GM19023 (cell line): ENCODE measurements around the gene DZIP1L.
A peak's percentile ranks its signal among the peaks of the same experiment; 100 is the strongest.

ENCODE experiments used
- ATAC-seq: cut with Tn5 transposase; IDR thresholded peaks from one replicate; pipeline ENCODE4 v1.9.1; 2021; ENCODE audit warnings: mild to moderate bottlenecking, moderate library complexity; ENCODE audit not compliant: unreplicated experiment

The DZIP1L gene

GRCh38 chr3:138038725-138039462 lies 76.5 kb downstream of the DZIP1L start:
- no peak for ATAC-seq

GRCh38 chr3:138036572-138036971 lies 78.8 kb downstream of the DZIP1L start:
- no peak for ATAC-seq

GRCh38 chr3:138034918-138035317 lies 80.5 kb downstream of the DZIP1L start:
- no peak for ATAC-seq

GRCh38 chr3:138033202-138033691 lies 82.2 kb downstream of the DZIP1L start:
- no peak for ATAC-seq

- peak; percentile 38 for ATAC-seq
Observed at GRCh38 chr3:138032567-138032966, 82.8 kb downstream of the DZIP1L start.

- no peak for ATAC-seq
Observed at GRCh38 chr3:138031536-138031935, 83.9 kb downstream of the DZIP1L start.

- ATAC-seq, result no peak
Observed at GRCh38 chr3:138030734-138031280, 84.6 kb downstream of the DZIP1L start.

- no peak for ATAC-seq
Observed at GRCh38 chr3:138027821-138028220, 87.6 kb downstream of the DZIP1L start.

GRCh38 chr3:138025553-138025952 lies 89.9 kb downstream of the DZIP1L start:
- no peak for ATAC-seq

GRCh38 chr3:138023754-138024153 lies 91.7 kb downstream of the DZIP1L start:
- no peak for ATAC-seq

GRCh38 chr3:138019281-138020069 lies 95.9 kb downstream of the DZIP1L start:
- no peak for ATAC-seq

GRCh38 chr3:138016065-138016464 lies 99.3 kb downstream of the DZIP1L start:
- ATAC-seq, result no peak

GRCh38 chr3:138012526-138012925 lies 102.9 kb downstream of the DZIP1L start:
- ATAC-seq, result no peak
